GM12891 (cell line): ENCODE data around the gene GPR162.

Experiments
- DNase-seq: peaks from one replicate; pipeline ENCODE4 v3.0.0; 2011; ENCODE audit warnings: low spot score; ENCODE audit not compliant: insufficient read length
- FAIRE-seq: peaks from 2 replicates; lab custom pipeline; 2011; peaks lifted over from hg19 to GRCh38; lab: Jason Lieb, UNC
- PAX5 ChIP-seq: IDR thresholded peaks from 2 replicates; pipeline ENCODE4 v1.6.1; 2011; ENCODE audit warnings: low read length, moderate library complexity, mild to moderate bottlenecking; ENCODE audit not compliant: insufficient read depth, severe bottlenecking
- POLR2A ChIP-seq: IDR thresholded peaks from 2 replicates; pipeline ENCODE4 v1.6.1; 2011; ENCODE audit warnings: low read depth, low read length, control low read depth
- POLR2AphosphoS5 ChIP-seq: IDR thresholded peaks from 2 replicates; pipeline ENCODE4 v1.6.1; 2011; ENCODE audit warnings: low read depth, low read length, control low read depth
- POU2F2 ChIP-seq: IDR thresholded peaks from 2 replicates; pipeline ENCODE4 v1.6.1; 2011; ENCODE audit warnings: low read depth, mild to moderate bottlenecking, control low read depth, low read length, moderate library complexity
- SPI1 ChIP-seq: IDR thresholded peaks from 2 replicates; pipeline ENCODE4 v1.6.1; 2011; ENCODE audit warnings: low read depth, low read length, control low read depth
- TAF1 ChIP-seq: IDR thresholded peaks from 2 replicates; pipeline ENCODE4 v1.6.1; 2011; ENCODE audit warnings: low read depth, low read length, control low read depth

The GPR162 gene

DNA sequence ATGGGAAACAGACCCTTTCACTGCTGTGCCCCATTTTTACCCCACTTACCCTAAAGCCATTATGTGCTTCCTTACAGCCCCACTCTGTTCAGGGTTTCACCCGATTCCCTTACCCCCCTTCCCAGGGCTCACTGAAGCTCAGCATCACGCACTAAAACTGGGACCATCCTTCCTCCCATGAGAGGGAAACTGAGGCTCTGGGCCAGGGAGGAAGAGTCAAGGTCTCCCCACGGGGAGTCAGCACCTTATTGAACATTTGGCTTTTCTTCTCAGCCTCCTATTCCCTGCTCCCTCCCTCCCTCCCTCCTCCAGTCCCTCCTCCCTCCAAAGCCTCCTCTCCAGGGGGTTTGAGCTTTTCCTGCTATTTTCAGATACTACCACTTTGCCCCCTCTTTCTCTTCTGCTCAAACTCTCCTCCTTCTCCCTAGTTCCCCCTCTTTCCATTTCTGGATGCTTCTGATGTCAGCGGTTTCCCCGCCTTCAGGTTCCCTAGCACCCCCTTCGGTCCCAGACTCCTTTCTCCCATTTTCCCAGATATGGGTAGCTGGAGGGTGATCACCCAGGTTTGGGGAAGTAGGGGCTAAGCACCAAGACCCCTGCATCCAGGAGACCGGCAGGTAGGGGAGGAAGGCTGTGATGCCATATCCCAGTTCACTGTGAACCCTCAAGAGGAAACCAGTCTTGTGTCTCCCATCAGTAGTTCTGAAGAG, 960 bp downstream of the GPR162 start:
- no peak for TF ChIP-seq PAX5
- TF ChIP-seq SPI1, result no peak
- TF ChIP-seq POLR2AphosphoS5, result no peak
- TF ChIP-seq POLR2A, result no peak
- no peak for TF ChIP-seq POU2F2
- no peak for TF ChIP-seq TAF1
- FAIRE-seq (no peak), DNase-seq (no peak)

DNA sequence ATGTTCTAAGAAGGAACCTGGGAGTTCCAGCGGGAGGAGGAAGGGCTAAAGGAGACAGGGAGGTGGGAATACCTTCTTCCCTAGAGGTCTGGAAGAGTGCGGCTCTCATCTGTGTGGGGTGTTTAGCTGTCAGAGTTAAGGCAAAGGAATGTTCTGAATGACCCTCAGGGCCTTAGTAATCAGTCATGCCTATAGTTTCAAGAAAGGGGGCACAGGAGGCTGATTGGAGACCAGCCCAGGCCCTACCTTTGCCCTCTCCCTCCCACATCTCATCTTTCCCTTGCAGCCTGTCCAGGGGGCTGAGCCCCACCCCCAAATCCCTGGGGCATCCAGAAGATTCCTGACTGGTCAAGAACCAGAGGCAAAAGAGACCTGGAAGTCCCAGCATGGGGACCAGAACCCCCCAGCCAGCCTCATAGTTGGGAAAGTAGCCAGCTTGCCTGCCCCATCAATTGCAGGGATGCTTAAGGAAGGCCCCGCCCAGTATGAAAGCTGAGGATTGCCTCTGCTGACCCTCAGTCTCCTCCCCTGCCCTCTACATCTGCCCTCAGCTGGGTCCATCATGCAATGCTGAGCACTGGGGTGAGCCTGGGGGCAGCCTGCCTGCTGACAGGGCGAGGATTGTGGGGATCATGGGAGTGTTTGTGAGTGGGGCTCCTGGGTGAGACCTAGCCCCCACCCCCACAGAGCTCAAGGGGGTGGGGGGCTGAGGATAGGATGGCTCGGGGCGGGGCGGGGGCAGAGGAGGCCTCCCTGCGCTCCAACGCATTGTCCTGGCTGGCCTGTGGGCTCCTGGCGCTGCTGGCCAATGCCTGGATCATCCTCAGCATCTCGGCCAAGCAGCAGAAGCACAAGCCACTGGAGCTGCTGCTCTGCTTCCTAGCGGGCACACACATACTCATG, 1.8 kb downstream of the GPR162 start:
- FAIRE-seq, result no peak
- DNase-seq, result no peak
- TF ChIP-seq POLR2A, result no peak
- no peak for TF ChIP-seq PAX5
- TF ChIP-seq POLR2AphosphoS5, result no peak
- no peak for TF ChIP-seq TAF1
- no peak for TF ChIP-seq SPI1
- TF ChIP-seq POU2F2, result no peak

DNA sequence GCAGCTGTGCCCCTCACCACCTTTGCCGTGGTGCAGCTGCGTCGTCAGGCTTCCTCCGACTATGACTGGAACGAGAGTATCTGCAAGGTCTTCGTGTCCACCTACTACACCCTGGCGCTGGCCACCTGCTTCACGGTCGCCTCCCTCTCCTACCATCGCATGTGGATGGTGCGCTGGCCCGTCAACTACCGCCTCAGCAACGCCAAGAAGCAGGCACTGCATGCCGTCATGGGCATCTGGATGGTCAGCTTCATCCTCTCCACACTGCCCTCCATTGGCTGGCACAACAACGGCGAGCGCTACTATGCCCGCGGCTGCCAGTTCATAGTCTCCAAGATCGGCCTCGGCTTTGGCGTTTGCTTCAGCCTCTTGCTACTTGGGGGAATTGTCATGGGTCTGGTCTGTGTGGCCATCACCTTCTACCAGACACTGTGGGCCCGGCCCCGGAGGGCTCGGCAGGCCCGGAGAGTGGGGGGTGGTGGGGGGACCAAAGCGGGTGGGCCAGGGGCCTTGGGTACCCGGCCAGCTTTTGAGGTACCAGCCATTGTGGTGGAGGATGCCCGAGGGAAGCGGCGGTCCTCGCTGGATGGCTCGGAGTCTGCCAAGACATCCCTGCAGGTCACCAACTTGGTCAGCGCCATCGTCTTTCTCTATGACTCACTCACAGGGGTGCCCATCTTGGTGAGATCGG, 2.6 kb downstream of the GPR162 start:
- DNase-seq (no peak), FAIRE-seq (no peak)
- TF ChIP-seq POLR2A (no peak), POLR2AphosphoS5 (no peak), POU2F2 (no peak)

DNA sequence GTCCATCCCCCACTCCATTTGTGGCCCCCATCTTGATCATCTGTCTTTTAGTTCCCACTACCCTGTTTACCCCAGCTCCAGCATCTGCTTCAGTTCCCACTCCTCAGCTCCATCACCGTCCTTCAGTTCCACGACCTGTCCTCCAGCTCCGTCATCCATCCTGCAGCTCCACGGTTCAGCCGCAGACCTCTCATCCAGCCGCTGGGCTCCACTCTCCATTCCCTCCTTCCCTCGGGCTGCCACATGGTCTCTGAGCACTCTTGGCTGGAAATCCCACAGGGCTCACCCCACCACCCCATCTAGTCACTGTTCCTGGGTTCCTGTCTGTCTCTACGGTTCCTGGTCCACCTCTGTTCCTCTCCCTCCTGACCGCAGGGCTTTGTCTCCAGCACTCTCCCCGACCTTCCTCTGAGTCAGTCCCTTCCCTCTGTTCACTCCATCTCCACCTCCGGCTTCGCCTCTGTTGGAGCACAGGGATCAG, 3.3 kb downstream of the GPR162 start:
- TF ChIP-seq PAX5, result no peak
- TF ChIP-seq POLR2A, result no peak
- no peak for TF ChIP-seq SPI1
- no peak for TF ChIP-seq TAF1
- no peak for FAIRE-seq
- DNase-seq, result no peak

DNA sequence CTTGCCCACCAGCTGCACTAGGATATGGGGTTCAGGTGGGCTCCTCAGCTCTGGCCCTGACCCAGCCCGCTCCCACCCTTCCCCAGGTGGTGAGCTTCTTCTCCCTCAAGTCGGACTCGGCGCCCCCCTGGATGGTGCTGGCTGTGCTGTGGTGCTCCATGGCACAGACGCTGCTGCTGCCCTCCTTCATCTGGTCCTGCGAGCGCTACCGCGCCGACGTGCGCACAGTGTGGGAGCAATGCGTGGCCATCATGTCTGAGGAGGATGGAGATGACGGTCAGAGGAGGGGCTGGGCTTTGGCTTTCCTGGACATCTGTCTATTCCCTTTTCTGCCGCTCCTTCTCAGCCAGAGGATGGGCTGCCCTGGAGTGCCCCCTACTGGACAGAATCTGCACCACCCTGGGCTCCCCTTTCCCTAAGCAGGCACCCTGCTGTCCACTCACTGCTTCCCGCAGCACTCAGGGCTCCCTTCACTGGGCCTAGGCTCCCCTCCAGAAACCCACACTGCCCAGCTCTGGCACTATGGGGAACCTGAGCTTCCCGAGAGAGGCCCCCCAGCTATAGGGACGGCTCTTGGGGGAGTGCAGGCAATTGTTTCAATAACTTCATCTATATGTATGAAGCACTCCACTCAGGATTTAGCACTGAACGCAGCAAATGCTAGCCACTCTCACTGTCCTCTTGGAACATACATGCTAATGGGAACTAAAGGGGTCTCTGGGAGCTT, 3.9 kb downstream of the GPR162 start:
- DNase-seq (peak; percentile 89), FAIRE-seq (peak; percentile 80)
- TF ChIP-seq PAX5, result no peak
- TF ChIP-seq SPI1, result no peak
- no peak for TF ChIP-seq POLR2AphosphoS5
- TF ChIP-seq POU2F2, result no peak
- TF ChIP-seq TAF1, result no peak
- TF ChIP-seq POLR2A, result no peak

DNA sequence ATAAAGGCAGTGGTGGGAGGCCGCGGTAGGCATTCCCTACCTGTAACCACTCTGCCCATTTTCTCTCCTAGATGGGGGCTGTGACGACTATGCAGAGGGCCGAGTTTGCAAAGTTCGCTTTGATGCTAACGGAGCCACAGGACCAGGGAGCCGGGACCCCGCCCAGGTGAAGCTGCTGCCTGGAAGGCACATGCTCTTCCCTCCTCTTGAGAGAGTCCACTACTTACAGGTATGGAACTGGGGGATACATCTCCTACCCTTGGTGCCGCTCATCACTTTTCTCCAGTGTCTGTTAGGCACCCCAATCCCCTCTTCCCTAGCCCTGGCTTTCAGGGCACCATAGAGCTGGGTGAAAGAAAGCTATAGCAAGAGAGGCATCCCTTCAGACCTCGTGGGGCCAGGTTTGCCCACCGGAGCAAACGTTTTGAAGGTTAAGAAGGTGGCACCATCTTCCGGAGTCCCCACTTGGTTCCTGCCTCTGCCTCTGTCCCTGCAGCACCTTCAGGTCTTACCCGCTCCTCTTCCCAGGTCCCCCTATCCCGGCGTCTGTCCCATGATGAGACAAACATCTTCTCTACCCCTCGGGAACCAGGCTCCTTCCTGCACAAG, 4.6 kb downstream of the GPR162 start:
- TF ChIP-seq POU2F2, result no peak
- TF ChIP-seq PAX5, result no peak
- TF ChIP-seq SPI1, result no peak
- TF ChIP-seq TAF1, result no peak
- TF ChIP-seq POLR2AphosphoS5, result no peak
- no peak for TF ChIP-seq POLR2A
- FAIRE-seq (no peak), DNase-seq (no peak)

DNA sequence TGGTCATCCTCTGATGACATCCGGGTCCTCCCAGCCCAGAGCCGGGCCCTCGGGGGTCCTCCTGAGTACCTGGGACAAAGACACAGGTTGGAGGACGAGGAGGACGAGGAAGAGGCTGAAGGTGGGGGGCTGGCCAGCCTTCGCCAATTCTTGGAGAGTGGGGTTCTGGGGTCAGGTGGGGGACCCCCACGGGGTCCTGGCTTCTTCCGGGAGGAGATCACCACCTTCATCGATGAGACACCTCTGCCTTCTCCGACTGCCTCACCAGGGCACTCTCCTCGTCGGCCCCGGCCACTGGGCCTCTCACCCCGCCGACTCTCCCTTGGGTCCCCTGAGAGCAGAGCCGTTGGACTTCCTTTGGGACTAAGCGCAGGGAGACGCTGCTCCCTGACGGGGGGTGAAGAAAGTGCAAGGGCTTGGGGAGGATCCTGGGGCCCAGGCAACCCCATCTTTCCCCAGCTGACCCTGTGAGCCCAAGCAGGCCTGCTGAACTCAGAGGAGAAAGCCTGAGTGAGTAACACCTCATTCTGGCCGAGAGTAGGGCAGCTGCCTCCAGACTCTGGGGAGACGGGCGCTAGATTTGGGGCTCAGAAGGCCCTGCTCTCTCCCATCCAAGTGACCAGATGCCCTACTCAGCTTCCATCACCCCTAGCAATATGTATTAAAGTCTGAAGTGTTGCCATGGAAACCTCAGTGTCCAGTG, 5.3 kb downstream of the GPR162 start:
- FAIRE-seq (no peak), DNase-seq (no peak)
- TF ChIP-seq POLR2AphosphoS5 (no peak), POLR2A (no peak), SPI1 (no peak), PAX5 (no peak), POU2F2 (no peak), TAF1 (no peak)

DNA sequence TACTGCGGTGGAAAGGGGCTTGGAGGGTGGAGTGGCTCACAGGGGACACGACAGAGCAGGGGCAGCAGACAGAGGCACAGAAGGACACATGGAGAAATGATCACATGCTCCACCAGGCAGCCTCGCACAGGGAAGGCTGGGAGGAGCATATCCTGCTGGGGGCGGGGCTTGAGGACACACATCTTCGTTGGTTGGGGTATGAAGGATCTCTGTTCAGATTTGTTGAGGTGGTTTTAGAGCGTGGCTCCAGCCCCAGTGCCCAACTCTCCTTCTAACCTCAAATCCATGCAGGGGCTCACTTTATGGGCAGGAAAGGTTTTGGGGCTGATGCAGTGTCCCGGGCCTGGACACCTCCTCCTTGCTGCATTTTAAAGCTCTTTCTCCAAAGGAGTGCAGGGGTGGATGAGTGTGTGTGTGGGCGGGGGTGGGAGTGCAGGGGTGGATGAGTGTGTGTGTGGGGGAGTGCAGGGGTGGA, 5.9 kb downstream of the GPR162 start:
- FAIRE-seq (peak; percentile 67), DNase-seq (no peak)
- TF ChIP-seq POLR2A, result no peak
